ENCODE data around the gene MBLAC1.

MBLAC1 gene

DNA sequence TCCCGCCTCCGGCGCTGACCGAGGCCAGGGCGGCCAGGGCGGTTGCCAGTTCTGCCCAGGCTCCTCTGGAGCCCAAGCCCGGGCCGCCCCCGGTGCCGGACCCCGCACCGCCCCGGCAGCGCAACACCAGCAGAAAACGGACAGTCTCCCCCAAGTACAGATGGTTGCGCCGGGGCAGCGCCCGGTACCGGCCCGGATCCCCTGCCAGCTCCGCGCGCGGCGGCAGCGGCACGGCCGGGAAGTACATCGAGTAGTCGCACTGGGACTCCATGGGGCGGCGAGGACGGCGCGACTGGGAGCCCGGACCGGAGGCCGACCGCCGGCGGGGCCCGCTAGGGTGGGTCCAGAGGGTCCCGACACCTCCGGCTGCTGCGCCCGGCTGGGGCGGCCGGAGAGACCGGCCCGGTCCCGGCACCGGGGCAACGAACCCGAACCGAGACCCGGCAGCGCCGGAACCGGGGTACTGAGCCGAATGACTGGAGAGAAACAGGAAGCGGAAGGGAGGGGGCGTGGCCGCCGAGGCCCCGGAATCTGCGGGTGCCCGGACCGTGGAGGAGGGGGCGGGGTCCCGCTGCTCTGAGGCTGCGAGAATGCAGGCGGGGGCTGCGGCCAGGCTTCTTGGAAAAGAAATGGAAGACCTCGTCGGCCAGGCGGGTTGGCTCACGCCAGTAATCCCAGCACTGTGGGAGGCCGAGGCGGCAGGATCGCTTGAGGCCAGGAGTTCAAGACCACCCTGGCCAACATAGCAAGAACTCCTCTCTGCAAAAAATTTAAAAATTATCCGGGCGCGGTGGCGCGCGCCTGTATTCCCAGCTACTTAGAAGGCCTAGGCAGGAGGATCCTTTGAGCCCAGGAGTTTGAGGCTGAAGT lies 31.7 kb downstream of the MBLAC1 start, which contains the start of gene TRAPPC14:
Gene TRAPPC14, minus strand, starts transcription at position 495 of the 870 bp plus-strand sequence. Its CDS starts 224 bp downstream, at position 271.
- Mint-ChIP-seq H3K27me3 (ENCODE audit: low read depth) (no peaks in the 10 kb centered on the region), H3K4me1 (ENCODE audit: low read depth) (peaks cover 22% of the 10 kb centered on the region), H3K27ac (peak within 1 kb of the TSS; percentile 75), H3K9me3 (no peaks in the 10 kb centered on the region), H3K4me3 (peak within 1 kb of the TSS; percentile 89), H3K36me3 (ENCODE audit: low read depth) (peaks cover 29% of the 10 kb centered on the region)
- DNase-seq (ENCODE audit: low spot score): peak; percentile 91

DNA sequence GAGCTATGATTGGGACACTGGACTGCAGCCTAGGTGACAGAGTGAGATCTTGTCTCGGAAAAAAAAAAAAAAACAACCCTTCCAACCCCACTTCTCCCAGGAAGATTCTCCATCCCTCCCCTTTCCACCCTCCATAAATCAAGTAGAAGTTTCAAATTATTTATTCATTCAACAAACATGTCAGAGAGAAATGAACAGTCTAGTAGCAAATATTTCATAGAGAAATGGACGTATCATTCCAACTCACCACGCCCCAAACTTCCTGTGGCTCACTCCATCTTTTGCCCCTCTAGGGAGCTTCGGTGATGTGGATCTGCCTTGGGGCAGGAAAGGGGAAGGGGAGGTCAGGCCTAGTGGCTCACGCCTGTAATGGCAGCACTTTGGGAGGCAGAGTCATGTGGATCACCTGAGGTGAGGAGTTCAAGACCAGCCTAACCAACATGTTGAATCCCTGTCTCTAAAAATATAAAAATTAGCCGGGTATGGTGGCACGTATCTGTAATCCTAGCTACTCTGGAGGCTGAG lies 32.4 kb downstream of the MBLAC1 start:
- peak overlapping the region; percentile 75 for H3K27ac Mint-ChIP-seq
- H3K9me3 Mint-ChIP-seq: no peaks in the 10 kb centered on the region
- H3K4me3 Mint-ChIP-seq: peak overlapping the region; percentile 80
- peaks cover 29% of the 10 kb centered on the region for H3K4me1 Mint-ChIP-seq (ENCODE audit: low read depth)
- H3K36me3 Mint-ChIP-seq (ENCODE audit: low read depth): peaks cover 22% of the 10 kb centered on the region
- H3K27me3 Mint-ChIP-seq (ENCODE audit: low read depth): no peaks in the 10 kb centered on the region
- no peak for DNase-seq (ENCODE audit: low spot score)

DNA sequence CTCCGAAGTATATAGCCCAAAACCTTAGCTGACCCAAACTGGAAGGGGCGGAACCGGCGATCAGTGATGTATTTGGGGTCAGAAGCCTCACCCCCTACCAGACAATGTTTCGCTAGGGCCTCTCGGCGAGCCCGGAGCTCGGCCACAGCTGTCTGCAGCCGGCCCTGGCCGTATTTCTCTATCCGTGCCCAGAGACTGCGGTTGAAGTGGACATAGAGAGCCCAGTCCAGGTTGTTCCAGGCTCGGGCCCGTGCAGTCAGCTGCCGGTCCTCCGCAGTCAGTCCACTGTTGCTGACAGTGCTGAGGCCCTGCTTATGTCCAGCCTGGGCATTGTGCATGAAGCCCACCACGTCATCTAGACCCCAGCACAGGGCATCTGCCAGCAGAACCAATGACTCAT lies 33.3 kb downstream of the MBLAC1 start:
- H3K27ac Mint-ChIP-seq: no peak overlapping the region
- H3K4me3 Mint-ChIP-seq: no peak overlapping the region

DNA sequence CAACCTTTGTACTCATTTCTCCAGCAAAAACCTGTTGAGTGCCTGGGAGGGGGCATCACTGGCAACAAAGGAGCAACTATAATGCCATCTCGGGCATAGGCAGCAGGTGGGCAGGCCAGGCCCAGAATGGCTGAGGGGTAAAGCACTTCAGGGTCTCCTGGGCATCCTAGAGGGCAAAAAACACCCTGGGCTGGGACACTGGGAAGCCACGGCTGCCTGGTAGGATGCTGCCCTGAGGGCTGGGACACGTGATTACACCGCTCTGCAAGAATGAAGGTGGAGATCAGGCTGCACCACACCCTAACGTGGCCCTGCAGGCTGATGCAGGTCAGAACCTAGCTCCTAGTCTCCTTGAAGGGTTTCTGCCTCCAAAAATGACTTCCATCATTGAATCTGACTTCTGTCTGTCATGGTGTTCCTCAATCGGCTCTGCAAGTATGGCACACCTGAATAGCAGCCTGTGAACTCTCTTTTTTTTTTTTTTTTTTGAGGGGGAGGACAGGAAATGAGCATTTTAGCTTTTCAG lies 36.3 kb downstream of the MBLAC1 start:
- Mint-ChIP-seq H3K27me3 (ENCODE audit: low read depth) (no peaks in the 10 kb centered on the region), H3K27ac (peak overlapping the region; percentile 43), H3K36me3 (ENCODE audit: low read depth) (no peaks in the 10 kb centered on the region), H3K4me3 (peak overlapping the region; percentile 66), H3K9me3 (no peaks in the 10 kb centered on the region), H3K4me1 (ENCODE audit: low read depth) (peaks cover 44% of the 10 kb centered on the region)
- no peak for DNase-seq (ENCODE audit: low spot score)

More for the DNA sequence above, 33.3 kb downstream of the MBLAC1 start:
- Mint-ChIP-seq H3K36me3 (ENCODE audit: low read depth) (peaks cover 19% of the 10 kb centered on the region), H3K9me3 (no peaks in the 10 kb centered on the region), H3K27me3 (ENCODE audit: low read depth) (no peaks in the 10 kb centered on the region), H3K4me1 (ENCODE audit: low read depth) (peaks cover 31% of the 10 kb centered on the region)
- no peak for DNase-seq (ENCODE audit: low spot score)

DNA sequence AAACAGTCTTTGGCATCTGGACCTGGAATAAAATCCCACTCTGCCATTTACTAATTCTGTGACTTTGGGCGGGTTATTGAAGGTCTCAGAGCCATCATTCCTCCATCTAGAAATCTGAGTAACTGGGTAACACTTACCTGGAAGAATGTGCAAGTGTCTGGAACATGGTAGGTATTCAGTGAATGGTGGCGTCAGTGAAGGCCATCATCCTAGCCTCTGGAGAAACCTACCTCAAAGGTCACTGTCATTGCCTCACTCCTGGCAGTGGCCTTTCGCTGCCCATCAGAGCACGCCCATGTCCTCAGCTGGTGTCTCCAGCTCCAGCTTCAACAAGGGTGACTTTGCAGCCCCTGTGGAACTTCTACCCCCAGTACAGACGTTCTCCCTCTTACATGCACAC lies 37.1 kb downstream of the MBLAC1 start:
- Mint-ChIP-seq H3K4me3 (no peak overlapping the region), H3K27me3 (ENCODE audit: low read depth) (no peaks in the 10 kb centered on the region), H3K27ac (no peak overlapping the region), H3K36me3 (ENCODE audit: low read depth) (no peaks in the 10 kb centered on the region), H3K4me1 (ENCODE audit: low read depth) (peaks cover 51% of the 10 kb centered on the region), H3K9me3 (no peaks in the 10 kb centered on the region)
- no peak for DNase-seq (ENCODE audit: low spot score)

DNA sequence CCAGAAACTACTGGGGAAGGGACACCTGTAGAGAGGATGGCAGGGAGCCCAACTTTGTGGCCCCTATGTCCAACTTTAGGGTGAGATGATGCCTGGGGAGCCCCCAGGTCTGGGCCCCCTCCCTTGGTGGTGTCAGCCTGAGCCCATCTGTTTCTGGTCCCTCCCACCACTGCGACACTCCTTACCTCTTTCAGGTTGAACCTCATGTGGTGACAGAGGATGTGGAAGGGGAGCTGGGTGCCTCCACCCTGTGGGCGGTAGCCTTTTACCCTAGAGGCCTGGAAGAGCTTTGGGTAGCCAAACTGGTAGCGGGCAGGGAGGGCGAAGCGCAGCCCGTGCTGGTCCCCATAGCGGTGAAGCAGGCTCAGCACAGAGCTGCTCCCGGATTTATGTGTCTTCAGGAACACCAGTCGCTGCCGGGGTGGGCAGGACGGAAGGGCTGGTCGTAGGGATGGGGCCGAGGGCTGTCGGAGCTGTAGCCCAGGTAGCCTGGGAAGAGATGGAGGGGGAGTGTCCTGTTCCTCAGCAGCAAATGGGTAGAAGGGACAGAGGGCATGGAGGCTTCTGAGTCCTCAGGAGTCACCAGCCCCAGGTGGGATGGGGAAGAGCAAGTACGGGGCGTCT lies 39.7 kb downstream of the MBLAC1 start:
- H3K9me3 Mint-ChIP-seq: no peaks in the 10 kb centered on the region
- DNase-seq (ENCODE audit: low spot score): no peak
- H3K4me3 Mint-ChIP-seq: peak overlapping the region; percentile 71
- H3K36me3 Mint-ChIP-seq (ENCODE audit: low read depth): peaks cover 3% of the 10 kb centered on the region
- peaks cover 60% of the 10 kb centered on the region for H3K4me1 Mint-ChIP-seq (ENCODE audit: low read depth)
- H3K27me3 Mint-ChIP-seq (ENCODE audit: low read depth): peaks cover 9% of the 10 kb centered on the region
- H3K27ac Mint-ChIP-seq: peak overlapping the region; percentile 71

DNA sequence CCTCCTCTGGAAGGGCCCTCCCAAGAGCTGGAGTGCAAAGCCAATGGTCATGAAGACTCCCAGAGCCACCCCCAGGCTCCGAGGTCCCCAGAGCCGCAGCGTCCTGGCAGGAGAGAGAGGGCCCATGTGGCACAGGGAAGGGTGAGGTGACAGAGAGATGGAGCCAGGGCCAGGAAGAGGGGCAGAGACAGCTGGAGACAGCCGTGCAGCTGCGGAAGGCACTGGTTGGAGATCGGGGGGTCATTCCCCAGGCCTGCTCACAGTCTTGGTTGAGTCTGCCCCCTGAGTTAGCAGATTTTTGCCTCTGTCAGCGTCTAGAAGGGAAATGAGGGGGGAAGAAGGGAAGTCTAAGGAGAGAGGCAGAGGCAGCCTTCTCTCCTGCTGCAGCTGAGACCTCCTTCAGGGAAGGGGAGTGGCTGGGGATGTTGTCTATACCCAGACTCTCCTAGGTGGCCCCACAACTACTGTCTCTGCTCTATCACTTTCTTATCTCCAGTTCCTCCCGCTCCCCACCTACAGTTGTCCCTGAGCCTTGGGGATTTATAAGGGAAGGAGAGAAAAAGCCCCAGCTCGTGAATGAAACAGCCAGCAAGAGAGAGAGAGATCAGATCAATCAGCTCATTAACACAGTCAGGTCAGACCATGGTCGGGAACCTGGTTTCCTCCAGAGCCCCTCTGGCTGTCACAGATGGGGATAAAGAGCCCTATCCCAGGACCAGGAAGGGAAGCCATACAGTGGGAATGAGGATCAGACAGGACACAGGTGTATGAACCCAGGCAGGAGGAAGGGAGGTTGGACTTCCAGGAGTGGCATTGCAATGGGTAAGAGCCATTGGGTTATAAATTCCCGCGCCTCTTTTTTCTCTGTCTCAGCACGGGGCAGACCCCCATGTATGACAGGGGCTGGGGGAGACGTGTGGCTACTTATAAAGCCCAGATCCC lies 40.5 kb downstream of the MBLAC1 start:
- Mint-ChIP-seq H3K4me1 (ENCODE audit: low read depth) (peaks cover 63% of the 10 kb centered on the region), H3K4me3 (peak overlapping the region; percentile 71), H3K27me3 (ENCODE audit: low read depth) (peaks cover 11% of the 10 kb centered on the region), H3K9me3 (no peaks in the 10 kb centered on the region), H3K36me3 (ENCODE audit: low read depth) (peaks cover 3% of the 10 kb centered on the region), H3K27ac (peak overlapping the region; percentile 71)
- no peak for DNase-seq (ENCODE audit: low spot score)

DNA sequence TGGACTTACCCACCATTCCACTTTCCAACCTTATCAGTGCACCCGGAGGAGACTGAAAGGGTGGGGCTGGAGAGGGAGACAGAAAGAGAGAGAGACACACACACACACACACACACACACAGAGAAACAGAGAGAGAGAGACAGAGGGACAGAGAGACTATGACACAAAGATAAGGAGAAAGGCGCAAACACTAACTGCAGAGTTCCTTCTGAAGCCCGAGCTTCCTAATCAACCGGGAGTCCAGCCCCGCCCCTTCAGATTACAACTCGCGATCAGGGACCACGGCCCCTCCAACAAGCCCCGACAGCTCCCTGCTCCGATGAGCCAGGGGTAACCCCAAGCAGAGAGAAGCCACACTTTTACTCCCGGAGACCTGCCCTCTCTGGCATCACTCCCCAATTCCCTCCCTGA lies 41.2 kb downstream of the MBLAC1 start:
- Mint-ChIP-seq H3K27me3 (ENCODE audit: low read depth) (peaks cover 11% of the 10 kb centered on the region), H3K36me3 (ENCODE audit: low read depth) (peaks cover 3% of the 10 kb centered on the region), H3K27ac (peak overlapping the region; percentile 67), H3K9me3 (no peaks in the 10 kb centered on the region), H3K4me3 (peak overlapping the region; percentile 71), H3K4me1 (ENCODE audit: low read depth) (peaks cover 59% of the 10 kb centered on the region)
- no peak for DNase-seq (ENCODE audit: low spot score)

DNA sequence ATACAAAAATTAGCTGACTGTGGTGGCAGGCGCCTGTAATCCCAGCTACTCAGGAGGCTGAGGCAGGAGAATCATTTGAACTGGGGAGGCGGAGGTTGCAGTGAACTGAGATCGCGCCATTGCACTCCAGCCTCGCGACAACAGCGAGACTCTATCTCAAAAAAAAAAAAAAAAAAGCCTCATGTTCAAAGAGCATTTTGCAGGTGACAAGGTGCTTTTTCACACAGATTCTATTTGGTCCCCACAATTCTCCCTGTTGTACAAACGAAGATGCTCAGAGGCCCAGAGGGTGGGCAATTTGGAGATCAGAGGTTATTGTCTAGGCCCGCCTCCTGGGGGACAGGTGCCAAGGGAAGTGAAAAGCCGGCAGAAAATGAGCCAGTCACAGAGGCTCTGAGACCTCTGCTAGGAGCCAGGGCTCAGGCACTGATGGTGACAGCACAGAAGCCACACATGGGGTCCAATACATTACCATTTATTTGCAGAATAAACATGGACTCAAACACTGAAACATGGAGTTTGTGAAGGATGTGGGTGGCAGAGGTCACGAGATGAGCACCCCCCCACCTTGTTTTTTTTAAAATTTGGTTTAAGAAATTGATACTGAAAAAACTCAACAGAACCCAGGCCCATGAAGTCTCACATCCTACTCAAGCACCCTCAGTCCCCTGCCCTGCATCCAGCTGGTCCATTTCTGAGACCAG lies 42.5 kb downstream of the MBLAC1 start:
- no peak for DNase-seq (ENCODE audit: low spot score)
- H3K36me3 Mint-ChIP-seq (ENCODE audit: low read depth): peaks cover 8% of the 10 kb centered on the region
- peaks cover 11% of the 10 kb centered on the region for H3K27me3 Mint-ChIP-seq (ENCODE audit: low read depth)
- H3K4me3 Mint-ChIP-seq: peak overlapping the region; percentile 71
- peaks cover 46% of the 10 kb centered on the region for H3K4me1 Mint-ChIP-seq (ENCODE audit: low read depth)
- peak overlapping the region; percentile 67 for H3K27ac Mint-ChIP-seq
- H3K9me3 Mint-ChIP-seq: no peaks in the 10 kb centered on the region

DNA sequence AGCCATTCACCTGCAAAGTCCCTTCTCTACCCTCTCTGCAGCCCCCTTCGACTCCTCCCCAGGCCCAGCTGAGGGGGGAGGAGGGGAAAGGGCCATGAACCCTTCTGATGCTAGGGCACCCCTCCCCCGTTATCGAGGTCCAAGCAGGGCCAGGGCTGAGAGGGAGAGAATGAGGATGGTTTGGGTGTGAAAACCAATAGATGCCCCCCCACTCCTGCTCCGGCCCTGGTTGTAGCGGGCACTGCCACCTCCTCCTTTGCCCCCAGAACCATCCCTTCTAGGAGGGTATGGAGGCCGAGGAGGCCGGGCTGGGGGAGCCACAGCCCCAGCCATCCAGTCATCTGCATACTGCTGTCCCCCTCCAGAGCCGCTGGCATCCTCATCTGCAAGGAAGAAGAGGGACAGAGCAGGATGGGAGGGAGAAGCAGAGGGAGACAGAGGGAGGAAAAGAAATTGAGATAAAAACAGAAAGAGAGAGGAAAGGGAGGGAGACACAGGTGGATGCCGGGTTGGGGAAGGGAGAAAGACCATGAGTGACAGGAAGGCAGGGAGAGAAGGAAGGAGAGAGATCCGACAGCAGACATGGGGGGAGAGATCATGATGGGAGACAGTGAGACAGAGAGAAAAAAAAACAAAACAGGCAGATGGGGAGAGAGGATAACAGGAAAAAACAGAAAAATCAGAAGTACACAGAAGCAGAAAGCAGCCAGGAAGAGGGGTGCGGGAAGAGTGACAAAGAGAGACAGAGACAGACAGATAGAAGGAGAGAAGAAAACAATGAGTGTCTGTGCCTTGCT lies 43.5 kb downstream of the MBLAC1 start:
- Mint-ChIP-seq H3K9me3 (no peaks in the 10 kb centered on the region), H3K27me3 (ENCODE audit: low read depth) (peaks cover 11% of the 10 kb centered on the region), H3K4me3 (peak overlapping the region; percentile 70), H3K4me1 (ENCODE audit: low read depth) (peaks cover 46% of the 10 kb centered on the region), H3K36me3 (ENCODE audit: low read depth) (peaks cover 8% of the 10 kb centered on the region), H3K27ac (peak overlapping the region; percentile 60)
- no peak for DNase-seq (ENCODE audit: low spot score)

DNA sequence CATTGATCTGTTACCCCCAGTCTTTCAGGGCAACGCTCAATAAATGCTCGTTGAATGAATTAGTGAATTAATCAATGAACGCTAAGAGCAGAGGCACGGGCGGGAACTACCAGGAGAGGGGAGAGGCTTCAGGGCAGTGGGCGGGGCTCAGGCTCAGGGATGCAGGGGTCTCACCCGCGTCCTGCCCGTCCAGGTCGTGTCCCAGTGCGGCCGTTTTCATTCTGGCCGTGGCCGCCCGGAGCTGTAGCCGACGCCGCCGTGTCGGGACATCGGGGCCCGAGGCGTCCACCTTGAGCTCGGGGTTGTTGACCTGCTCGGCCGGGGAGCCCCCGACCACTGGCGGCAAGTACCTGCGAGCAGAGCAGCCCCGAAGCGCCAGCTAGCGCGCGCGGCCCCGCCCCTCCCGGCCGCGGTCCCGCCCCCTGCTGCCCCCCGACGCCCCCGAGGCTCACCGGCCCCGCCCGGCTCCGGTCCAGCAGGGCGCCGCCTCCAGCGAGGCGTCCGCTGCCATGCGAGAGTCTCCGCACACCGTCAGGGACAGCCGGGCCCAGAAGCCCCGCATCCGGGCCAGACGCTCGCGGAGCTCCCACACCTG lies 44.4 kb downstream of the MBLAC1 start:
- Mint-ChIP-seq H3K27me3 (ENCODE audit: low read depth) (peaks cover 11% of the 10 kb centered on the region), H3K4me1 (ENCODE audit: low read depth) (peaks cover 45% of the 10 kb centered on the region), H3K27ac (no peak overlapping the region), H3K4me3 (peak overlapping the region; percentile 70), H3K36me3 (ENCODE audit: low read depth) (peaks cover 8% of the 10 kb centered on the region), H3K9me3 (no peaks in the 10 kb centered on the region)
- no peak for DNase-seq (ENCODE audit: low spot score)

DNA sequence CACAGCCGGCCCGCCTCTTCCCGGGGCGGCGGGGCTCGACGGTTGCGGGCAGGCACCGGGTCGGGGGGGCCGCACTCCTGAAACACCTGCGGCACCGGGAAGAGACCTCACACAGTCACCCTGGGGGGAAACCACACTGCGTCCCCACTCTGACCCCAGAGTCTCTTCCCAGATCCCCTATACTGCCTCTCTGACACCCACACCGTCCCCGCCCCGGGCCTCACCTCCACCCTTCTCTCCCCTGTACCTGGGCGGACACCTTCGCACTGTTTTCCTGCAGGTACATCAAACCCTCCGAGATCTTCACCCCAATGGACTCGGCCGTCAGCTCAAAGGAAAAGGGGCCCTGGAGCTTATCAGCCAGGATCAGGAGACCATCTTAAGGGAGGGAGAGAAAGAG lies 45.1 kb downstream of the MBLAC1 start:
- Mint-ChIP-seq H3K27me3 (ENCODE audit: low read depth) (peaks cover 11% of the 10 kb centered on the region), H3K4me3 (peak overlapping the region; percentile 61), H3K4me1 (ENCODE audit: low read depth) (peaks cover 45% of the 10 kb centered on the region), H3K27ac (no peak overlapping the region), H3K36me3 (ENCODE audit: low read depth) (peaks cover 8% of the 10 kb centered on the region), H3K9me3 (no peaks in the 10 kb centered on the region)
- no peak for DNase-seq (ENCODE audit: low spot score)
